NCI-H2081 treated with DMSO at 0.1 percent for 48 hours (cell line): ENCODE data around the gene GABRB1.
A peak's percentile ranks its signal among the peaks of the same experiment; 100 is the strongest.
"Not testable (repeated sequence)": the region's sequence is repeated elsewhere in the genome, so short reads cannot be mapped to it uniquely, and the experiment has no call there.

ENCODE experiments used
- DNase-seq: peaks from one replicate; lab custom pipeline; 2025; lab: John Stamatoyannopoulos, UW

The GABRB1 gene

DNA sequence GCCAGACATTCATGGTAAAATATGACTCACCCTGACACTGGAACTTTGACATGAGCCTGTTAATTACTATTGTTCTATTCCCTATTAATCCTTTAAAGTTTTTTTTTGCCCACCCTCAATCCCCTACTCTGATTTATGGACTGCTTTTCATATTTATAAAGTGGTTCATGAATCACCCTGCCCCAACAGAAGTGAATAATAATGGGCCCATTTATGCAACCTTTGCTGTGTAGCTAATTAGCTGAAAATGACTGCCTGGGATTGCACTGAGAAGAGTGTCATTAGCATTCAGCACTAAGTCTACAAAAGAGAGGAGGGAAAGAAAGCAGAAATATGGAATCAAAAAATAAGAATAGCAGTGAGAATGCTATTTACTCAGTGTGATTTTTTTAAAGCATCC lies 277.8 kb downstream of the GABRB1 start:
- DNase-seq: no peak

DNA sequence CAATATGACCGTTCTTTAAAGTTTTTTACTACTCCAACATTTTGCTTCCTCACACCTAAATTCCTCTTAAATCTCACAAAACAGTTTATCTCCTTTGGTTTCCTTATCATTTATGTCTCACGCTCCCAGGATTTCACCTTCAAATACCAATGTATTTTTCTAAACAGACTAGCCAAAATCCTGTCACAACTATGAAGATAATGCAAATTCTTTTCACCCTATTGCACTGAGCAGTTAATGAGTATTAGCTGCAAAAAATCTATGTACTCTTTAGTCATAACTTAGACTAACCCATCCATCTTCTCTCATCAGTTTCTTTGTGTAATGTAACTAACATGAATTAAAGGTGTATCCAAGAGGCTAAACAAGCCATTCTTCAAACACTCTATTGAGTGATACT lies 280.8 kb downstream of the GABRB1 start:
- no peak for DNase-seq

DNA sequence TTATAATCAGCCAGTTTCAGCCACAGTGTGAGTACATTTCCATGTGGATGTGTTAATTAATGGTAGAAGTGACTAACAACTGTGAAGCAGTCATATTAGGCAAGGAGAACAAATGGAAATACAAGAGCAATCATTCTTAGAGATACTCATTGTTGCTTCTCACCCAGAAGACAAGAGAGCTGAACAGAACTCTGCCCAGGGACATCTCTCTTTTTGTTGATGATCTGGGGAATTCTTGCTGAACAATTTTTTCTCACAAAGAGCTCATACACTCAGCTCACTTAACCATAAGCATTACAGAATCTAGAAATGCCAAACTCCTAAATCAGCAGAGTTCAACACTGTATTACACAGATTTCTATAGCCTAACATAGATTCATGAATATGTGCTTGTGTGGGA lies 282.0 kb downstream of the GABRB1 start:
- no peak for DNase-seq

DNA sequence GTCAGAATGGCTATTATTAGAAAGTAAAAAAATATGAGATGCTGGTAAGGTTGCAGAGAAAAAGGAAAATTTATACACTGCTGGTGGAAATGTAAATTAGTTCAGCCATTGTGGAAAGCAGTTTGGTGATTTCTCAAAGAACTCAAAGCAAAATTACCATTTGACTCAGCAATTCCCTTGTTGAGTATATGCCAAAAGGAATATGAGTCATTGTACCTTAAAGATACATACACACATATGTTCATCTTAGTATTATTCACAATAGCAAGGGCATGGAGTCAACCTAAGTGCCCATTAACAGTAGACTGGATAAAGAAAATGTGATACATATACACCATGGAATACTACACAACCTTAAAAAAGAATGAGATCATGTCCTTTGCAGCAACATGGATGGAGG lies 284.0 kb downstream of the GABRB1 start:
- no peak for DNase-seq

DNA sequence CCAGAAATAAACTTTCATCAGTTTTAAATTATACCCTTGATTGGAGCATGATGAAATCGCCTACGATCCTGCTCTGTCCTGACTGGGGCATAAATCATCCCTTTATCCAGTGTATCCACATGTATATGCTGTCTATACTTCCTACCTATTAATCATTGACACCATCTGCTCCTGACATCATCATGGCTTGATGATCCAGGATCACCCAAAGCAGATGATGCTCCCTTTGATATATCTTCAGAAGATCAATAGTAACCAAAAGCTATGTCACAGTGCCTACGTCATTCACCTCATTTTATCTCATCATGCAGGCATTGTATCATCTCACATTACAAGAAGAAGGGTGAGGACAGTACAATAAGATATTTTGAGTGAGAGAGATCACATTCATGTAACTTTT lies 294.7 kb downstream of the GABRB1 start:
- DNase-seq: no peak

DNA sequence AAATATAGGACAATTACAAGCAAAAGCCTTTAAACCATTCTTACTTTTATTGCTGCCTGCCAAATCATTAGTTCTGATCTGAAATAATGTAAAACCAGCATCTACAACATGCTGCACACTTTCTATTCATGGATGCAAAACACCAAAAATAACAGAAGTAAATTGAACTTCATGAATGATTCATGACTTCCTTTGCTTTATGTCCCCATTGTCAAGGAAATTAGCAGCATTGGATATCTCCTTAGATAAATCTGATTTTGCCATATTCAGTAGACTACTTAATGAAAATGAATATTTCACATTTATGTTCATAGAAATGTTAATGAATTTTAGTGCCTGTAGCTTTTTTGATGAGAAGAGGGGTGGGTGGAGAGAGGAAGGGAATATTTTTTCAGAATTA lies 299.5 kb downstream of the GABRB1 start:
- no peak for DNase-seq

DNA sequence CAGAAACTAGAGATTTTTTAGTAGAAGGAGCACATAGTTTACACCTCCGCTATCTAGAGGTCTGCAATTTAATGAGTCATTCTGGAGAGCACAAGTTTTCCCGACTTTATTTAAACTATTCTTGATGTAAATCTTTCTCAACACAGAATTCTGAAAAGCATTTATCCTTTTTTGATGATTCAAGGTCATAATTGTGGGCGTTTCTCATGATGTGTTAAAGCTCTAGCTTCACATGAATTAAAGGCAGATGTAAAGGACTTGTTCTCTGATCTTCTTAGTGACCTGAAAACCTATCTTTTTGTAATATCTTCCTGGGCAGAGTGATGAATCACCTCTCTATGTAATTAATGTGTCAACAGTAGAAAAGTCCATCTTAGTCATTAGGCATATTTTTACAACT lies 303.3 kb downstream of the GABRB1 start:
- DNase-seq: no peak

DNA sequence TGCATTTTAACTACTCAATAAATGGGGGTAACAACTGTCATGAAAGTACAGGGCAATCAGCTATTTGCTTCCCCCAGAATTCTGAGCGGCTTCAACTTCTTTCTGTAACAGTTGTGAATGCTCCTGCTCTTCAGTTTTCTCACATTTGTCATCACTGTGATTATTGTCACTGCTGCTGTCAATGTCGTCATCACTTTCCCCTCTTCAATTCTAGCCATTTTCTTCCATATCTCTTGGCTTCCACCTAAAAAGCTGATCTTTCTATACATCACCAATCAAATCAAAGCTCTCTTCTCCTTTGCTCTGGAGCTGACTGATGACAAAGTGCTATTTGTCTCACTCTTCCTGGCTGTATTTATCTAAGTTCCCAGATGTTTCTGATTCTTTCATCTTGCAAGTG lies 306.5 kb downstream of the GABRB1 start:
- no peak for DNase-seq

DNA sequence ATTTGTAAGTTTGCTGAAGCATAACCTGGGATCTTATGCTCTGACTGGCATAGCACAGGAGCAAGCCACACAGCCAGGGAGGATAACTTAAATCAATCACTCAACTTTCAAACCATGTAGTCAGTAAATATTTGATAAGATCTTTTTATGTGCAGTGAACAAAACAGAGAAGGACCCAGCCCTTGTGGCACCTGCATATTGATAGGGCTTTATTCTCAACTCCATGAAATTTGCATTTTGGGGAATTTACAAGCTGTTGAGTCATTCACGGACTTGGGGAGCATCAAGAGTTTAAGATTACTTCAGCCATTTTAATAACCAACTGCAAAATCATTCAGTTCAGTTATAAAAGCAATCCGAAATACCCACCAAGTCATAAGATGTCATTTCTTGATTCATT lies 309.5 kb downstream of the GABRB1 start:
- DNase-seq: no peak

DNA sequence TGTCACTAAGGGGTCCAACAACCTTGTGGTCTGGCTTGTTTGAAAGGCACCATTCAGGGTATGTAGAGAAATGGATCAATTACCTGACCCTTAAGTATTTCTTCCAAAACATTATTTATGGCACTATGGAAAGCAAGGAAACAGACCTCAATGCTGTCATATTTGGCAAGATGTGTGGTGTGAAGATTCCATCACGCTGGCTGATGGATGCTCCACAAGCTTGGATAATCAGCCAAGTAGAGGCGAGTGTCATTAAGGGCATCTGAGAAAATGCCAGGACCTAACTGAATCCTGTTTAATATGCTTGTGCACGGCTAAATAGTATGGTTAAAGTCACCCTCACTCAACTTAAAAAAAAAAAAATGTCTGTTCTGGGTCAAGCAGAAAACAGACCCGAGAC lies 311.4 kb downstream of the GABRB1 start:
- DNase-seq: no peak

DNA sequence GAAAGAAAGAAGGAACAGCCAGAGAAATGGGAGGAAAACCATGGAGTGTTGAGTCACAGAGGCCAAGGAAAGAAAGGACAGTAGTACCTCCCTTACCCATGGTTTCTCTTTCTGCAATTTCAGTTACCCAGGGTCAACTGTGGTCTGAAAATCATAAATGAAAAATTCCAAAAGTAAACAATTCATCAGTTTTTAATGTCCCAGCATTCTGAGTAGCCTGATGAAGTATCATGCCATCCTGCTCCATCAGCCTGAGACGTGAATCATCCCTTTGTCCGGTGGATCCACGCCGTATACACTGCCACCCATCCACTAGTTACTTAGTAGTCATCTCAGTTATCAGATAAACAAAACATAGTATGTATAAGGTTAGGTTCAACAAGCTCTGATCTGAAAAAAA lies 318.0 kb downstream of the GABRB1 start:
- DNase-seq: no peak

DNA sequence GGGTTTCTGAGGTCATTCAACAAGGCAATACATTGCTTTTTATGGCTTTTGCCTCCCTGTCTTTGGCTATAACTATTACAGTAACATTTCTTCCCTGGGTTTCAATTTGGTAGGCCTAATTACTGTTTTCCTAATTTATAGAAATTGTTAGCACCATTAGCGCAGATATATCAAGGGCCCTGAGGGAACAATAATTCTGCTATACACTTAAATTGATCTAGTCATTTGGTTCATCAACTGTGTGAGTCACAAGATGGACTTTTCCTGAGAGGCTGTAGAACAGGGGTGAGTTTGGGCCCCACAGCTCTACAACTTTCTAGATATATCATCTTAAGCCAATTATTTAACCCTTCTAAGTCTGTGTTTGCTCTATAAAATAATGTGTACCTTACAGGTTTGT lies 324.2 kb downstream of the GABRB1 start:
- no peak for DNase-seq

DNA sequence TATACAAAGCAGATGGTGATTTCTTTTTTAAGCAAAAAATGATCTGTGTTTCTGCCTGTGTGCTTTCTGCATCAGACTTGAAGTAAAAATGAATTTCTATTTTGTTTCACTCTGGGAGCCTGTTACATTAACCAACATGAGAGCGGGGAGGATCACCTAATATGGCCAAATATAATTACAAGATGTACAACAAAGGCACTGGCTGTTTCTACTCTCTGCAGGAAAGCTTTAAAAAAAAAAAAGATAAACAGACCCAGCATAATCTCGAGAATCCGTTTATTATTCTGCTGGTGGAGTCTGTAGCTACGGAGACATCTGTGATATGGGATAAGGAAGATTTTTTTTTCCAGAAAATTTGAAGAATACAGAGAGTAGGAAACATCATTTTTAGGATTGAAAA lies 328.5 kb downstream of the GABRB1 start:
- DNase-seq: no peak

DNA sequence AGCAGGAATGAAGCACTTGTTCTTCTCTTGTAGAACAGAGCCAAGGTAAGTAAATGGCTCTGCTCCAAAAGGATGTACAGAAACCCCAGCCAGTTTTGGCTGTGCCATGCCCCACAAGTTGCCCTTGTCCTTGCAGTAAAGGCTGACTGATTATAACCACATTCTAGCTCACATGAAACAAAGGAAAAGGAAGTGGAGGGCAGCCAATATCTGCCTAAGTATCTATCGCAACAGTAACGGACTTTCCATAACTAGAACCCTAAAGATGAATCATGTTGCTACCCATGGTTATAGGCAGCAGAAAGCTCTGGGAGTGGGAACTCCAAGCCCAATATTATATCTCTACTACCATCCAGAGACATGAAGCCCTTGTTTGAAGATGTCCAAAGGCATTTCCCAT lies 336.4 kb downstream of the GABRB1 start:
- DNase-seq: no peak

DNA sequence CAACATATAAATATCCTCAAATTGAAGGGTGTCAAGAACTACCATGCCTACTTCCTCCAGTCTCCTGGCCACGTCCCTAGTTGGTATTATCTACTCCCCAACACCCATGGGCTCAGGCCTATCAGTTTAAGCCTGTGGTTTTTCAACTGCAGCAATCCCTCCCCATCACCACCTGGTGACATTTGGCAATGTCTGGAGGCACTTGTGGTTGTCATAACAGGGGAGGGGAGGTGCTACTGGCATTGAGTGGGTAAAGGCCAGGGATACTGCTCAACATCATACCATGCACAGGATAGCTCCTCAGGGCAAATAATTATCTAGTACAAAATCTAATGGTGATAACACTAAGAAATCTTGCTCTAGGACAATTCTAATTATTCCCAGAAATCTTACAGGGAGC lies 336.8 kb downstream of the GABRB1 start:
- no peak for DNase-seq

DNA sequence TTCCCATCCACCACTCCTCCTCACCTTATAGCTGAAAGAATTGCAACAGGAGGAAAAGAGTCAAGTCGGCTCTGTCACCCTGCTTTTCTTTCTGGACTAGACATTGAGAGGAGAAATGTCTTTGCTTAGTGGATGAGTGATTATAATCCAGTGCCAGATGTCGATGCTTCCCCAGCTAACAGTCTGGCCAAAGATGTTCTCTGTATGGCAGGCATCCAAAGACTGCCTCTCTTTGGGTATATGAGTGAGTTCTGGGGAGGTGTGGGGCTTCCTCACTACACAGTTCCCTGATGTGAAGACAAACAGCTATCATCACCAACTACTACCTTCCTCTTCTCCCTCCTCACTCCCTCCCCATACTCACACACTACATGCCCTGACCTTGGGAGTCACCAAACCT lies 341.2 kb downstream of the GABRB1 start:
- no peak for DNase-seq

DNA sequence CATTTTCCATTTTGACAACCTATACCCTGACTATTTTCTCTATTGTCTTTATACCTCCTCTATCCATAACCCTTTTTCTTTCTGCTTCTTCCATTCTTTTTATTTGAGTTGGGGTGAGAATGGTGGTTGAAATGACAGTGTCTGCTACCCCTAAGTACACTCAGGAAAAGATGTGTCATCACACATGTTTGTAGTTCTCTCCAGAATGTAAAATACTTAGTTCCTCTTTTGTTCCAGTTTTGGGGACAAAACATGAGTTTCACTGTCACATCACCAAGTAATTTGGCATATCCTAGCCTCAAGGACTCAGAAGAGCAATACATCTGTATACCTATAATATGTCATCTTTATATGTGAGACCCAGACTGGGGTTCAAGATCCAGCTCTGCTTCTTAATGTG lies 341.8 kb downstream of the GABRB1 start:
- DNase-seq: no peak

DNA sequence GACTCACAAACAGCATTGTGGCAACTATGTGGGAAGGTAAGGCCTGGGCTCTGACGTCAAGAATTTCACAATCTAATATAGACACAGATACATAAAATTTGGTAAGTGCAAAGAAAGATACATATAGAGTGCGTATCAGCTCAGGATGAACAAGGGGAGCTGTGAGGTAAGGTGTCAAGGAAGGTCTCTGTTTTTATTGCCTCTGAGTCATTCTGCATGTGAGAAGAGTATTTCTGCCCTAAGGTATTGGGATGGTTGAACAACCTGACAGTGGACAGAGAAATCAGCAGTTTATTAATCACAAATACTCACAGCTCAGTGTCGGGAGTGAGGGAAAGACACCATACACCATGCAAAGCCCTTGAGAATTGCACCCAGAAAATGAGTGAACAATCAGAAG lies 342.3 kb downstream of the GABRB1 start:
- no peak for DNase-seq

DNA sequence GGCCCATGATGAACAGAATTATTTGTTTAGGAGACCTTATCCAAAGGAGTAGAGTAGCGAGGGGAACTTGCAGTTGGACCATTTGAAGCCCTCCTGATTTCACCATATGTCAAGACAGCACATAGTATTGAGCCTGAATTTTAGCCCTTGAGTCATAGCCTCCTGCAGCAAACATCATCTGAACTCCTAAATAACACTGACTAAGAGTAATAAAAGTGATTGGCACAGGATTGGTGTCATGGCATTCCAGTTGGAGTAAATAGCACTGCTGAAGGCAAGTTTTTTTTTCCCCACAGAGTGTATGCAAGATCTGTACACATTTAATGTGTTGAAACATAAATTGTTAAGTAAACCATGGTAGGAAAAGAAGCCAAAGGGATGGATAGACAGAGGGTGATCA lies 343.1 kb downstream of the GABRB1 start:
- no peak for DNase-seq

DNA sequence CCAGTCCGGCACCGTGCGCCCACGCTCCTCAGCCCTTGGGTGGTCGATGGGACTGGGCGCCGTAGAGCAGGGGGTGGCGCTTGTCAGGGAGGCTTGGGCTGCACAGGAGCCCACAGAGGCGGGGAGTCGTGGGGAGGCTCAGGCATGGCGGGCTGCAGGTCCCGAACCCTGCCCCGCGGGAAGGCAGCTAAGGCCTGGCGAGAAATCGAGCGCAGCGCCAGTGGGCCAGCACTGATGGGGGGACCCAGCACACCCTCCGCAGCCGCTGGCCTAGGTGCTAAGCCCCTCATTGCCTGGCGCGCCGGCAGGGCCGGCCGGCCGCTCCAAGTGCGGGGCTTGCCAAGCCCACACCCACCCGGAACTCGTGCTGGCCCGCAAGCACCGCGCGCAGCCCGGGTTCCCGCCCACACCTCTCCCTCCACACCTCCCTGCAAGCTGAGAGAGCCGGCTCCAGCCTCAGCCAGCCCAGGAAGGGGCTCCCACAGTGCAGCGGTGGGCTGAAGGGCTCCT lies 346.7 kb downstream of the GABRB1 start:
- DNase-seq: not testable (repeated sequence)

DNA sequence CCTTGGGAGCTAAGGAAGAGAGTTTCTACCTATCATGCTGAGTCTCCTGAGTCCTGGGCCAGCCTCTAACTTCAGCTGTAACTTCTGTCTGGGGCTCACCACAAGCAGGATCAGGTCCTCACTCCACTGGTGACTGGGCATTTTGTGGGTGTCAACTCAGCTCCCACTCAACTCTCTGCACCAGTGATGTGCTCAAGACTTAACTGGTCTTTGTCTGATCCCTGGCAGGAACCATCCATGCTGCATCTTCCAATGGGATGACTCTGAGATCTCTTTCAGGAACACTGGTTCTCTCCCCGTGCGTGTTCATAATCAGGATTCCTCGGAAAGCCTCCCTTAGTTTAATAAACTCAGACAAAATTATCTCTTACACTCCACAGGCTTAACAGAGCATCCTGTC lies 349.8 kb downstream of the GABRB1 start:
- DNase-seq: no peak

DNA sequence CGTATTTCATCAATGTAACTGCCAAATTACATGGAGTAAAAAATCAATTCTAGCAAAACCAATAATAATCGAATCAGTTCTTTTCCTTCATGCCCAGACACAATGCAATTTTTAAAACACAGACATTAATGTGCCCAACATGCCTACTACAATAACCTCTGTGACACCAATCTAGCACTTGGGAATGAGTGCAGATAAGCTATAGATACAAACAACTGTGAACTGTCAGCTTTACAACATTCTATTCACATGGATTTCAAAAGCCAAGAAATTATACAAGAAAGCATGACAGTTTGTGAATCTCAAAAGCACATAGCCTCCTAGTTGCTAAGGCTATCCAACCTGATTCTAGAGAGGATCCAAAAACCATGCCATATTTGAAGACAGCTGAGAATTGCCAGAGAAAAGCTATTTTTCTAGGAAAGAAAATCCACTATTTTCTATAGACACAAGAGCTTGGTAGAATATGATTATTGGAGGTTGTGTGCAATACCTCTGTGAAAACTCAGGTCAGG lies 351.5 kb downstream of the GABRB1 start:
- DNase-seq: no peak

DNA sequence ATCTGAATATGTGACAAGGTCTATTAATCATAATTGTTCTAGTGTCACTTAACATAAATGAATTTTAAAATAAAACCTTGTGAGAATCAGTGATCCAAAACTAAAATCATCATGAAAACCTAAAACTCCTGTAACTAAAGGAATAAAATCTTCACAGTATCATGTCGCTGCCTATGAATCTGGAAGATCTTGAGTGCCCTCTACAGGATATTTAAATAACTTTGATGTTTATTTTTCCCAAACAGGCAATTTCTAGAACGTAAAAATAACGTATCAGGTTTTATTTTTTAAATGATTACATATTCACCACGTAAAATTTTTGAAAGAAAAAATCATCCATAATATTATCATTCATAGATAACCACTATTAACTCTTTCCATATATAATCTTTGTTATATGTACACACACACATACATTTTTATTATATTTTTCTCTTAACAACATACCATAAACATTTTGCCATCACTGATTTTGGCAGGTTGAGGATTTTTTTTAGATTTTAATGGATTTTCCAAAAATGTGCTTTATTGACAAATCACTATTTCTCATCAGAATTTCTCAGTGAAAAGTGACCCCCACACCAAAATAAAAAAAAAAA lies 352.6 kb downstream of the GABRB1 start:
- peak; percentile 46 for DNase-seq

DNA sequence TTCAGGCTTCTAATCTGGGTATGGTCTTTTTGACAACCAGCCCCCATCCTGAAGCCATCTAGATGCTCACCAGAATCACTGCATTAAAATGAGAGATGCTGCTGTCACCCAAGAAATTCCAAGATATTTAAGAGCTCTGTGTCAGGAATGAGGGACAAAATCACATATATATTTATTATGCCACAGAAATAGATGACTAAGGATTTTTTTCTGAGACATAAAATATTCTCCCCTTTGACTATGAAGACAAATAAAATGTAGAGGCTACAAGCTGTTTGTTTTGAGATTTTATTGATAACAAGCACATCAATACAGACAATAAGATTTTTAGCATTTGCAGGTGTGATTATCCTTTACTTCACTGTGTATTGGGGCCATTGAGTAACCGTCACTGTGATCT lies 354.8 kb downstream of the GABRB1 start:
- DNase-seq: no peak
